IMR-90 (cell line): Measurements from ENCODE around the gene POMGNT2. TPM values are rescaled to one million over a fixed set of nuclear protein-coding genes. Genes with fewer than 3 reads are reported as not detected.
A peak's percentile ranks its signal among the peaks of the same experiment; 100 is the strongest.

Source experiments
- ATAC-seq: fragments of 200-7000 bp; cut with Tn5 transposase; 2 replicates; pipeline ENCODE4 v1.9.1; 2020; ENCODE audit warnings: low read depth, mild to moderate bottlenecking, moderate library complexity
- BruUV-seq: library from RNA; stranded (reverse); fragments of 400-500 nt; replicated peaks from 2 replicates; lab custom pipeline; 2021; lab: Mats Ljungman, UMichigan
- CTCF ChIA-PET: fragments of 300-600 bp; formaldehyde crosslinking; extraction: SDS; loops from one replicate; lab custom pipeline; 2021; ENCODE audit warnings: antibody characterized with exemption; lab: Yijun Ruan, JAX
- POLR2A ChIA-PET: fragments of 300-600 bp; sonication (Branson Sonifier 250); formaldehyde crosslinking; loops from one replicate; lab custom pipeline; 2022; ENCODE audit warnings: antibody characterized with exemption; ENCODE audit not compliant: unreplicated experiment; lab: Charles Lee
- DNase-seq: peaks from one replicate; pipeline ENCODE4 v3.0.0; 2013
- H2AFZ ChIP-seq: replicated peaks from 2 replicates; pipeline ENCODE3; 2013; ENCODE audit warnings: low read length, mild to moderate bottlenecking; ENCODE audit not compliant: poor library complexity
- H2AK5ac ChIP-seq: 2 replicates; pipeline ENCODE4 v1.6.1; 2013; ENCODE audit warnings: low read depth, low read length, inconsistent platforms
- H2AK9ac ChIP-seq: replicated peaks from 2 replicates; pipeline ENCODE3; 2013; ENCODE audit warnings: mild to moderate bottlenecking, low read depth, low read length, moderate library complexity; ENCODE audit not compliant: poor library complexity
- H2BK120ac ChIP-seq: 2 replicates; pipeline ENCODE4 v1.6.1; 2013; ENCODE audit warnings: low read depth, low read length, inconsistent platforms
- H2BK15ac ChIP-seq: 3 replicates; pipeline ENCODE4 v1.6.1; 2013; ENCODE audit warnings: low read depth, low read length, inconsistent platforms
- H2BK20ac ChIP-seq: 2 replicates; pipeline ENCODE4 v1.6.1; 2013; ENCODE audit warnings: low read depth, mild to moderate bottlenecking, inconsistent platforms, low read length, moderate library complexity
- H2BK5ac ChIP-seq: 2 replicates; pipeline ENCODE4 v1.6.1; 2013; ENCODE audit warnings: mild to moderate bottlenecking, low read depth, low read length, inconsistent platforms; ENCODE audit not compliant: poor library complexity, severe bottlenecking
- H3K14ac ChIP-seq: replicated peaks from 2 replicates; pipeline ENCODE4 v1.6.1; 2013; ENCODE audit warnings: low read depth, low read length, inconsistent platforms
- H3K18ac ChIP-seq: 2 replicates; pipeline ENCODE4 v1.6.1; 2013; ENCODE audit warnings: low read depth, low read length, control low read depth
- H3K23ac ChIP-seq: 2 replicates; pipeline ENCODE4 v1.6.1; 2013; ENCODE audit warnings: low read depth, low read length, inconsistent platforms
- H3K27ac ChIP-seq: 2 replicates; pipeline ENCODE4 v1.5.1; 2013; ENCODE audit warnings: mild to moderate bottlenecking, control low read depth, low read length; ENCODE audit not compliant: insufficient read depth
- H3K27me3 ChIP-seq: 2 replicates; pipeline ENCODE4 v1.6.1; 2013; ENCODE audit warnings: low read length; ENCODE audit not compliant: control insufficient read depth, insufficient read depth
- H3K36me3 ChIP-seq: 2 replicates; pipeline ENCODE4 v1.6.1; 2013; ENCODE audit warnings: low read length, mixed read lengths; ENCODE audit not compliant: control insufficient read depth, insufficient read depth
- H3K4ac ChIP-seq: 2 replicates; pipeline ENCODE4 v1.6.1; 2013; ENCODE audit warnings: low read depth, low read length, inconsistent platforms
- H3K4me1 ChIP-seq: 2 replicates; pipeline ENCODE4 v1.6.1; 2013; ENCODE audit warnings: low read length, mixed read lengths; ENCODE audit not compliant: control insufficient read depth, insufficient read depth
- H3K4me2 ChIP-seq: 2 replicates; pipeline ENCODE4 v1.6.1; 2013; ENCODE audit warnings: low read depth, mild to moderate bottlenecking, control low read depth, low read length, moderate library complexity
- H3K4me3 ChIP-seq: 2 replicates; pipeline ENCODE4 v1.5.1; 2013; ENCODE audit warnings: low read depth, mild to moderate bottlenecking, control low read depth, low read length, moderate library complexity; ENCODE audit not compliant: insufficient read depth
- H3K56ac ChIP-seq: 2 replicates; pipeline ENCODE4 v1.6.1; 2013; ENCODE audit warnings: low read length, inconsistent platforms; ENCODE audit not compliant: insufficient read depth; ENCODE audit errors: extremely low read depth
- H3K79me1 ChIP-seq, 2 experiments: 2 replicates each; pipeline ENCODE4 v1.6.1; 2013; ENCODE audit warnings: low read length in 2 of 2, inconsistent platforms in 1 of 2, low read depth in 1 of 2
- H3K9ac ChIP-seq: 2 replicates; pipeline ENCODE4 v1.6.1; 2013; ENCODE audit warnings: low read depth, low read length, control low read depth
- H3K9me1 ChIP-seq: 2 replicates; pipeline ENCODE4 v1.6.1; 2013; ENCODE audit warnings: low read length, inconsistent platforms; ENCODE audit not compliant: insufficient read depth
- H3K9me3 ChIP-seq: 2 replicates; pipeline ENCODE4 v1.6.1; 2013; ENCODE audit warnings: low read length; ENCODE audit not compliant: control insufficient read depth, insufficient read depth
- H4K20me1 ChIP-seq: 2 replicates; pipeline ENCODE4 v1.6.1; 2013; ENCODE audit warnings: low read length, inconsistent platforms; ENCODE audit not compliant: insufficient read depth
- H4K5ac ChIP-seq: 2 replicates; pipeline ENCODE4 v1.6.1; 2013; ENCODE audit warnings: mild to moderate bottlenecking, low read depth, low read length, control low read depth
- H4K8ac ChIP-seq, 2 experiments: 2 replicates each; pipeline ENCODE4 v1.6.1; 2013; ENCODE audit warnings: low read depth in 2 of 2, low read length in 2 of 2, control low read depth in 1 of 2, inconsistent platforms in 1 of 2
- H4K91ac ChIP-seq: 2 replicates; pipeline ENCODE4 v1.6.1; 2013; ENCODE audit warnings: low read depth, low read length, inconsistent platforms; ENCODE audit not compliant: insufficient read depth
- MAZ ChIP-seq: IDR thresholded peaks from 2 replicates; pipeline ENCODE4 v1.6.1; 2012; ENCODE audit warnings: low read depth, mild to moderate bottlenecking, low read length, improper control_type of control experiment, moderate library complexity, borderline replicate concordance
- NFE2L2 ChIP-seq: fragments of 150-350 bp; IDR thresholded peaks from 2 replicates; pipeline ENCODE4 v1.6.1; 2016; ENCODE audit warnings: low read depth, mild to moderate bottlenecking, low read length
- POLR2A ChIP-seq: IDR thresholded peaks from 2 replicates; pipeline ENCODE4 v1.6.1; 2012; ENCODE audit warnings: mild to moderate bottlenecking, low read depth, low read length
- WGBS, 2 experiments: methylation state at CpG; one replicate each; pipeline versions ENCODE4 v1.1.5 to v1.1.7; 2013; ENCODE audit warnings: missing lambda C conversion rate in 2 of 2; ENCODE audit not compliant: insufficient read length in 1 of 2; ENCODE audit errors: extremely low coverage in 2 of 2; 5-methylcytosine and 5-hydroxymethylcytosine counted together
- dilution Hi-C: fragments of 300-500 bp; cut with HindIII; formaldehyde crosslinking; loops from one replicate; pipeline ENCODE4 v1.14.3; 2018; ENCODE audit warnings: low sequenced_read_pairs; ENCODE audit not compliant: unreplicated experiment
- in situ Hi-C: fragments of 300-500 bp; cut with MboI; formaldehyde crosslinking; loops from 3 replicates; pipeline ENCODE4 v1.14.3; 2019; ENCODE audit warnings: low sequenced_read_pairs, inconsistent platforms, mixed read lengths
- intact Hi-C: fragments of 100-400 bp; cut with micrococcal nuclease; formaldehyde crosslinking; loops from 2 replicates; pipeline ENCODE4 v1.10.0; 2022
- polyA plus RNA-seq, 3 experiments: library from polyadenylated mRNA; depleted of rRNA; stranded (reverse); fragments of >200 nt; gene quantifications; 2 replicates each; pipeline ENCODE4 v1.2.3, GENCODE V29; 2012; ENCODE audit warnings: low replicate concordance in 1 of 3
- total RNA-seq: library from RNA; depleted of rRNA; stranded (reverse); fragments of >200 nt; gene quantifications from 2 replicates; pipeline ENCODE4 v1.2.3, GENCODE V29; 2012
- TF ChIP-seq, protein P1 (sequence below): fragments of 150-350 bp; IDR thresholded peaks from 2 replicates; pipeline ENCODE4 v1.6.1; 2016; ENCODE audit warnings: low read depth, mild to moderate bottlenecking, low read length, moderate library complexity, borderline replicate concordance

Gene POMGNT2
- total and polyA plus RNA-seq, 2 of the 4 experiments (the other 2 are of a cell fraction) = 7.5 to 16.2 TPM

DNA sequence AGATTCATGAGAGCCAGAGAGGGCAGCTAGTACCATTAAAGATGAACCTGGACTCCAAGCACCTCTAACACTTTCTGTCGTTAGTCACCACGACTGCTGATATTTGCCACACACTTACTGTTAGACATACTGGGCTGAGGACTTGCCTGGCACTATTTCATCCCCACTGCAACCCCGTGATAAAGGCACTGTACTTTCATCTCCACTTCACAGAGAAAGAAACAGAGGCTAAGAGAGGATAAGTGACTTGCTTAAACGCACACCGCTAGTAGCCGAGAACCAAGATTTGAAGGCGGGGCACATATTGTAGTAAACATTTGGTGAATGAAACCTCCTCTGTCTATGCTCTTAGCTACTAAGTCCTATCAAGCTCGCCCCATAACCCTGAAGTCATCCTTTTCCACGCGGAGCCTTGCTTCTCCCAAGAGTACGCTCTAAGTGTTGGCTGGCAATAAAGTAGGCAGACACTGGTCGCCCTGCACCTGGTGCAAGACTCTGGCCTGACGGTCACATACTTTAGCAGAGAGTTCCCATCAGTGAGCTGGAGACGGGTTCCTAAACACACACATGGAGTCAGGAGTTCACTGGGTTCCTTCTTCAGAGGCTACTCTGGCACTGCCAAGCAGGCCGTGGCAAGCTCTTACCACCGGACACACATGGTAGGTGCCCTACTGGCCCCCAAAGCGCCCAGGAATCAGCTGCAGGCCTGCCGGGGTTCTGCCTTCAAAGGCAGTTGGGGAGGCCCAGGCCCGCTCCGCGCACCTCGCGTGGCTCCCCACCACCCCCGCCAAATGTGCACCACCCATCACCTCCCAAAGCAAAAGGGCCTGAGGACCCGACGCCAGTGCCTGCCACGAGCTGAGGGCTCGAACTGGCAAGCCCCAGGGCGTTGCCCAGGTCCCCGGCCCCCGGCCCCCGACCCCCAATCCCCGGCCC lies 951 bp downstream of the POMGNT2 start:
- peak overlapping the region; percentile 14; the same call in 1 of the 2 replicates for H3K4me3 ChIP-seq
- dilution Hi-C loops (no loop called here), in situ Hi-C loops (no loop called here), intact Hi-C loops (no loop called here)
- no peaks in the 10 kb centered on the region for H3K36me3 ChIP-seq
- H3K4me1 ChIP-seq = peaks cover 3% of the 10 kb centered on the region; the same call in 1 of the 2 replicates
- H3K9ac ChIP-seq = no peak overlapping the region
- peak overlapping the region; percentile 53 for H3K4me2 ChIP-seq
- peak overlapping the region; percentile 82 for H2AFZ ChIP-seq
- H3K18ac ChIP-seq = no peak overlapping the region
- H3K23ac ChIP-seq = peak overlapping the region; percentile 56; the same call in 1 of the 2 replicates
- peaks cover 9% of the 10 kb centered on the region; the same call in 1 of the 2 replicates for H3K9me1 ChIP-seq
- no peak overlapping the region for H2BK15ac ChIP-seq
- H3K27me3 ChIP-seq = no peaks in the 10 kb centered on the region; the same call in 1 of the 2 replicates
- H3K56ac ChIP-seq = no peak overlapping the region
- H2AK9ac ChIP-seq = peak overlapping the region; percentile 82
- H4K20me1 ChIP-seq = no peaks in the 10 kb centered on the region
- H3K9me3 ChIP-seq = no peaks in the 10 kb centered on the region
- no peak overlapping the region for H2BK5ac ChIP-seq
- WGBS, 2 experiments = 80% methylated on average over 3 of the region's 33 CpGs; no CpG with 5 or more reads in 1 of the 2 experiments
- H4K8ac ChIP-seq = no peak overlapping the region
- ChIA-PET POLR2A (no interaction called here), CTCF (interaction anchor here (1.0 kb wide), 2 partner anchors 21 to 398 kb away, joined by 3 read pairs; no protein-coding TSS in a partner anchor)
- ATAC-seq (no peak), DNase-seq (no peak)
- H3K14ac ChIP-seq = no peak overlapping the region
- TF ChIP-seq MAZ (no peak), NFE2L2 (no peak), POLR2A (no peak)
- TF ChIP-seq, protein P1, sequence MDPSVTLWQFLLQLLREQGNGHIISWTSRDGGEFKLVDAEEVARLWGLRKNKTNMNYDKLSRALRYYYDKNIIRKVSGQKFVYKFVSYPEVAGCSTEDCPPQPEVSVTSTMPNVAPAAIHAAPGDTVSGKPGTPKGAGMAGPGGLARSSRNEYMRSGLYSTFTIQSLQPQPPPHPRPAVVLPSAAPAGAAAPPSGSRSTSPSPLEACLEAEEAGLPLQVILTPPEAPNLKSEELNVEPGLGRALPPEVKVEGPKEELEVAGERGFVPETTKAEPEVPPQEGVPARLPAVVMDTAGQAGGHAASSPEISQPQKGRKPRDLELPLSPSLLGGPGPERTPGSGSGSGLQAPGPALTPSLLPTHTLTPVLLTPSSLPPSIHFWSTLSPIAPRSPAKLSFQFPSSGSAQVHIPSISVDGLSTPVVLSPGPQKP = no peak
- H2BK120ac ChIP-seq = no peak overlapping the region
- no peak overlapping the region for H4K5ac ChIP-seq
- no peak overlapping the region for H4K91ac ChIP-seq
- H2BK20ac ChIP-seq = no peak overlapping the region
- H3K4ac ChIP-seq = no peak overlapping the region
- no peak overlapping the region for H3K27ac ChIP-seq
- no TSS peak for BruUV-seq
- no peak overlapping the region for H2AK5ac ChIP-seq
- peaks cover 0 to 8% of the 10 kb centered on the region in 2 experiments; a peak in 2 of 4 replicates for H3K79me1 ChIP-seq
